Osteocyte (in vitro differentiated cells): ENCODE results near the gene LAMA3. TPM values are rescaled to one million over a fixed set of nuclear protein-coding genes. Genes with fewer than 3 reads are reported as not detected.

Experiments
- DNase-seq: peaks from one replicate; pipeline ENCODE4 v3.0.0; 2021; ENCODE audit warnings: mixed read lengths; ENCODE audit not compliant: unreplicated experiment; ENCODE audit errors: extremely low spot score
- H3K27ac Mint-ChIP-seq: one replicate; pipeline ENCODE4 v1.8.0; 2021; ENCODE audit warnings: mild to moderate bottlenecking, mixed read lengths; ENCODE audit not compliant: unreplicated experiment
- H3K27me3 Mint-ChIP-seq: one replicate; pipeline ENCODE4 v1.8.0; 2021; ENCODE audit warnings: mixed read lengths; ENCODE audit not compliant: unreplicated experiment
- H3K36me3 Mint-ChIP-seq: one replicate; pipeline ENCODE4 v1.8.0; 2021; ENCODE audit warnings: mixed read lengths; ENCODE audit not compliant: unreplicated experiment
- H3K4me1 Mint-ChIP-seq: one replicate; pipeline ENCODE4 v1.8.0; 2021; ENCODE audit warnings: mixed read lengths; ENCODE audit not compliant: unreplicated experiment
- H3K4me3 Mint-ChIP-seq: one replicate; pipeline ENCODE4 v1.8.0; 2021; ENCODE audit warnings: mild to moderate bottlenecking, moderate library complexity, mixed read lengths; ENCODE audit not compliant: unreplicated experiment
- H3K9me3 Mint-ChIP-seq: one replicate; pipeline ENCODE4 v1.8.0; 2021; ENCODE audit warnings: mixed read lengths; ENCODE audit not compliant: unreplicated experiment
- total RNA-seq: library from RNA; stranded (reverse); gene quantifications from 2 replicates; pipeline ENCODE4 v1.2.1, GENCODE V29; 2021
- TF ChIP-seq, protein P1 (sequence below): fragments of 200-600 bp; sonication (generic); IDR thresholded peaks from 2 replicates; pipeline ENCODE4 v1.5.0; 2021; ENCODE audit warnings: antibody characterized with exemption, mild to moderate bottlenecking, moderate library complexity

LAMA3 gene
- total RNA-seq, 1 donor from 2014 or later = not detected

DNA sequence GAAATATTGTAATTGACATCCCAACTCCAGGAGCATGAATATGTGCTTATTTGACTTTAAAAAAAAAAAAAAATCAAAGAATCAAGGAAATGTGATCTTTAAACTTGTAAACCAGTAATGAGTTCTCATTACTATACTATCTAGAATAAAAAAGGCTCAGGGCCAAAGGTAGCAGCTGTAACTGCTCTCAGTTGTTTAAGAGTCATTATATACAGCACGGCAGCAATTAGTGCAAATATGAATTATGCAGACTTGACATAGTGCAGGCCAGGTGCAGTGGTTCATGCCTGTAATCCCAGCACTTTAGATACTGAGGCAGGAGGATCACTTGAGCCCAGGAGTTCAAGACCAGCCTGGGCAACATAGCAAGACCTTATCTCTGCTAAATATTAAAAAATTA lies 199.6 kb downstream of the LAMA3 start:
- no peak overlapping the region for H3K4me3 Mint-ChIP-seq
- DNase-seq = no peak
- no peaks in the 10 kb centered on the region for H3K9me3 Mint-ChIP-seq
- TF ChIP-seq, protein P1, sequence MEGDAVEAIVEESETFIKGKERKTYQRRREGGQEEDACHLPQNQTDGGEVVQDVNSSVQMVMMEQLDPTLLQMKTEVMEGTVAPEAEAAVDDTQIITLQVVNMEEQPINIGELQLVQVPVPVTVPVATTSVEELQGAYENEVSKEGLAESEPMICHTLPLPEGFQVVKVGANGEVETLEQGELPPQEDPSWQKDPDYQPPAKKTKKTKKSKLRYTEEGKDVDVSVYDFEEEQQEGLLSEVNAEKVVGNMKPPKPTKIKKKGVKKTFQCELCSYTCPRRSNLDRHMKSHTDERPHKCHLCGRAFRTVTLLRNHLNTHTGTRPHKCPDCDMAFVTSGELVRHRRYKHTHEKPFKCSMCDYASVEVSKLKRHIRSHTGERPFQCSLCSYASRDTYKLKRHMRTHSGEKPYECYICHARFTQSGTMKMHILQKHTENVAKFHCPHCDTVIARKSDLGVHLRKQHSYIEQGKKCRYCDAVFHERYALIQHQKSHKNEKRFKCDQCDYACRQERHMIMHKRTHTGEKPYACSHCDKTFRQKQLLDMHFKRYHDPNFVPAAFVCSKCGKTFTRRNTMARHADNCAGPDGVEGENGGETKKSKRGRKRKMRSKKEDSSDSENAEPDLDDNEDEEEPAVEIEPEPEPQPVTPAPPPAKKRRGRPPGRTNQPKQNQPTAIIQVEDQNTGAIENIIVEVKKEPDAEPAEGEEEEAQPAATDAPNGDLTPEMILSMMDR = no peak
- no peak overlapping the region for H3K27ac Mint-ChIP-seq
- H3K4me1 Mint-ChIP-seq = peaks cover 9% of the 10 kb centered on the region
- no peaks in the 10 kb centered on the region for H3K36me3 Mint-ChIP-seq
- no peaks in the 10 kb centered on the region for H3K27me3 Mint-ChIP-seq

DNA sequence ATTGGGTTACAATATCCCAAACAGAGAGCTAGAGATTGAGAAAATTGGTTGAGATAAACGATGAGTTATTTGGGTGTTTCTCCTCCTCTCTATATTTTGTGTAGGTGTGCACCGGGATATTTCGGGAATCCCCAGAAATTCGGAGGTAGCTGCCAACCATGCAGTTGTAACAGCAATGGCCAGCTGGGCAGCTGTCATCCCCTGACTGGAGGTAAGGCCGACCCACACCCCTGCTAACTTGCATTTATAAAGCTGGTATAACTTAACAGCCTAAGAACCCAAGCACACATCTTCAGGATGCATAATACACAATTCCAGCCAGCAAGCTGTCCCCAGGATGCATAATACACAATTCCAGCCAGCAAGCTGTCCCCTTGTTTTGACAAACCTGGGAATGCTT lies 200.7 kb downstream of the LAMA3 start:
- Mint-ChIP-seq H3K27ac (no peak overlapping the region), H3K4me3 (no peak overlapping the region), H3K36me3 (no peaks in the 10 kb centered on the region), H3K27me3 (peaks cover 2% of the 10 kb centered on the region), H3K9me3 (no peaks in the 10 kb centered on the region), H3K4me1 (peaks cover 5% of the 10 kb centered on the region)
- no peak for DNase-seq
- TF ChIP-seq, protein P1 = no peak

DNA sequence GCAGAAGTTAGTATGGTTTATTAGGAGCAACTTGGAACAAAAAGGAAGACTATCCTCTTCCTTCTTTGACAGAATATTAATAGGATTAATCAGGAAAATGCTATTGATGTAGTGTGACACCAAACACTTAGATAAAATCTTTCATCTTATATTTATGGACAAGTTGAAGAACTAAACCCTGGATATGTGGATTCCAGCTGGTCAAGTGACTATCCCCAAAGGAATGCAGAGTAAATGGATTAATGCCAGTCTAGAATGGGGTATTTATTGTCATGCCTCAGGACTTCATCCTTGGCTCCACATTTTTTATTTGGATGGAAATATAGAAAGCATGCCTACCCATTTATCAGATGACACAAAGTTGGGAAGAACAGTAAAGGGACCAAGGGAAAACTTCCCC lies 201.3 kb downstream of the LAMA3 start:
- H3K4me3 Mint-ChIP-seq = no peak overlapping the region
- peaks cover 4% of the 10 kb centered on the region for H3K27me3 Mint-ChIP-seq
- TF ChIP-seq, protein P1 = no peak
- H3K4me1 Mint-ChIP-seq = peaks cover 5% of the 10 kb centered on the region
- DNase-seq = no peak
- H3K27ac Mint-ChIP-seq = no peak overlapping the region
- no peaks in the 10 kb centered on the region for H3K36me3 Mint-ChIP-seq
- H3K9me3 Mint-ChIP-seq = no peaks in the 10 kb centered on the region

DNA sequence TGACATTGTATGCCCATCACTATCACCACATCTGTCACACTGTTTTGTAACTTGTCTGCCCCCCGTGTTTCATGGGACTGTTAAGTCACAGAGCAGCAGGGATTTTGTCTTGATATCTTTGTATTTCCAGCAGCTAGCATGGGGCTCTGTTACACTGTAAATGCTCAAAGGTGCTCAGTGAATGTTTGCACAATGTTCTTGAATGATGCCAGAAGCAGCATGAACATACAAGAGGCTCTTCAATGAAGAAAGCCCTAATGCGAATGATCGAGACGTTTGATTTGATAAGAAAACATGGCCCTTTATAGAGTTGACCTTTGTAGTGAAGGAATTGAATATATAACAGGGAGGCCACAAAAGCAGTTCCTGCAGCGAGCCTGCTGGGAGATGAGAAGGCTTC lies 204.4 kb downstream of the LAMA3 start:
- Mint-ChIP-seq H3K27ac (no peak overlapping the region), H3K27me3 (peaks cover 23% of the 10 kb centered on the region), H3K4me3 (no peak overlapping the region), H3K36me3 (no peaks in the 10 kb centered on the region), H3K4me1 (peaks cover 5% of the 10 kb centered on the region), H3K9me3 (no peaks in the 10 kb centered on the region)
- TF ChIP-seq, protein P1 = no peak
- no peak for DNase-seq

DNA sequence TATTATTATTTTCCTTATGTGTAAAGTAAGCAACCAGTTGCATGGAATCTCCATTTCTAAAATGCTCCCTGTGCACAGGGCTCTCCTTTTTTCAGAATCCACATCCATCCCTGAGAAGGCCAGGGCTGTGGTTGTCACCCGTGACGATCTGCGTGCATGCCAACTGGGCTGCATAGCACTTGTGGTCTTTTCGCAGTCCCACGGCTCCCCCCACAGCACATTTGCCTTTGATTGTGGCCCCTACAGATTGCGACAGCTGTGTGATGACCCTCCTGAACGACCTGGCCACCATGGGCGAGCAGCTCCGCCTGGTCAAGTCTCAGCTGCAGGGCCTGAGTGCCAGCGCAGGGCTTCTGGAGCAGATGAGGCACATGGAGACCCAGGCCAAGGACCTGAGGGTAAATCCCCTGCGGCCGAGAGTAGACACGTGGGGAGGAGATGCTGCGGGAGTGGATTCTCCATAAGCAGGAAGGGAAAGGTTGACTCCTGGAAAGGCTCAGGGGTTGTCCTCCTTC lies 205.5 kb downstream of the LAMA3 start:
- Mint-ChIP-seq H3K27me3 (peaks cover 28% of the 10 kb centered on the region), H3K9me3 (no peaks in the 10 kb centered on the region), H3K36me3 (no peaks in the 10 kb centered on the region), H3K4me1 (peaks cover 5% of the 10 kb centered on the region), H3K27ac (no peak overlapping the region), H3K4me3 (no peak overlapping the region)
- TF ChIP-seq, protein P1 = no peak
- DNase-seq = no peak
